Measurements from ENCODE around the gene STEAP4. TPM values are rescaled to one million over a fixed set of nuclear protein-coding genes. Genes with fewer than 3 reads are reported as not detected.

The STEAP4 gene
- total RNA-seq, 1 experiment from 2014 or later, result 0.10 TPM

DNA sequence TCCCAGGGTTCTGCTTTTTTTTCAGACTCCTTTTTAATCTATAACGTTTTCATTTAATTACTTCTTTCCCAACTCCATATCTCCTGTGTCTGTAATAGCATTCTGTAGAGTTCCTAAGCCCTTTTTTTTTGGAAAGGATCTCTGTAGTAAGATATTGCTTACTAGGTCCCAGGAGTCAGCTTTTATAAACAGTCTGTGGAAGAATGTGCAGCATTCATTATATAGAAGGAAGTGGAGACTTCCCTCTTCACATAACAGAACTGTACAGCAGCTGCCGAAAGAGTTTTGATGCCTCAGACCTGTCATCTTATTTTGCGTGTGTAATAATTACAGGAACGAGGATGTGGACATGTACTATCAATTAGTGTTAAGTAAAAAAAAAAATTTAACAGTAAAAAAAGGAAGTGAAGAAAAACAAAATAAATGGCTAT lies 7.4 kb upstream of the STEAP4 start:
- no peak for DNase-seq (ENCODE audit: extremely low read depth, low read depth)

DNA sequence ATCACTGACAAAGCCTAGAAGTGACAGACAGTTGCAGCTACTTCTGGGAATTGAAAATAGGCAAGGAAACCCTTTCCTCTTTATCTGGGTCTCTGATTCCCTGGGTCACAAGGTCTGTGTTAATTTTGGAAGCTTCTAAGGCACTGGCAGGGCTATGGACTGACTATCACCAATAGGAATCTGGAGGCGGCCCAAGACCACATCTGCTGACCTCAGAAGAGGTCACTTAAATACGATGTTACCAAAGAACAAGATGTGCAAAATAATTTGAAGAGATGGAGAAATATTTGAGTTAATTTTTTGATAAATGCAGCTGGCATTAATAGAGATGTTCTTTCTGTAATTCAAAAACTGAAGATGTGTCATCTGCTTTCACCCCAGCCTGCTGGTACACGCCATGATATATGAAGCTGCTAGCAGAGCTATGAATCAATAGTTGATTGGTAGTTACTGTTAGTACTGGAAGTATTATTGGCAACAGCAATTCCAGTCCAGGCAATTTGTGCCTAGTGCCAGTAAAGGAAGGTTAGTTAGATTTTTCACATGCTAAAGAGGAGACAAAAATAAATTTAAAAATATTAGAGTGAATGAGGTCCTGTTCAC lies 5.5 kb upstream of the STEAP4 start:
- DNase-seq (ENCODE audit: extremely low read depth, low read depth), result no peak

DNA sequence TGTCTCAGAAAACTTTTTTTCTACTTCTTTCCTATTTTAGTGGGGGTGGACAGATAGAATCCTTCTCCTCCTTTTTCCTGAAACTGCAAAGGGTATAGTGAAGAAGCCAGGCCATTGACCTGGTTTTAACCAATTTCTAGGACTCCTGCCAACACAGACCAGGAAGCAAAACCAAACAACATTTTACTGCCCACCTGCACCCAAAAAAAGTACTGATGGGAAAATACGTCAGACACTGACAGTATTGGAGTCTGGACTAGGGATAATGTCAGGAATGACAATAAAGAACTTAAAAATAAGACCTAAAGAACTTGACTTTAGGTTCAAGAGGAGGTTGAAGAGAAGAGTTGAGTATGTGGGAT lies 5.0 kb upstream of the STEAP4 start:
- DNase-seq (ENCODE audit: extremely low read depth, low read depth), result no peak

DNA sequence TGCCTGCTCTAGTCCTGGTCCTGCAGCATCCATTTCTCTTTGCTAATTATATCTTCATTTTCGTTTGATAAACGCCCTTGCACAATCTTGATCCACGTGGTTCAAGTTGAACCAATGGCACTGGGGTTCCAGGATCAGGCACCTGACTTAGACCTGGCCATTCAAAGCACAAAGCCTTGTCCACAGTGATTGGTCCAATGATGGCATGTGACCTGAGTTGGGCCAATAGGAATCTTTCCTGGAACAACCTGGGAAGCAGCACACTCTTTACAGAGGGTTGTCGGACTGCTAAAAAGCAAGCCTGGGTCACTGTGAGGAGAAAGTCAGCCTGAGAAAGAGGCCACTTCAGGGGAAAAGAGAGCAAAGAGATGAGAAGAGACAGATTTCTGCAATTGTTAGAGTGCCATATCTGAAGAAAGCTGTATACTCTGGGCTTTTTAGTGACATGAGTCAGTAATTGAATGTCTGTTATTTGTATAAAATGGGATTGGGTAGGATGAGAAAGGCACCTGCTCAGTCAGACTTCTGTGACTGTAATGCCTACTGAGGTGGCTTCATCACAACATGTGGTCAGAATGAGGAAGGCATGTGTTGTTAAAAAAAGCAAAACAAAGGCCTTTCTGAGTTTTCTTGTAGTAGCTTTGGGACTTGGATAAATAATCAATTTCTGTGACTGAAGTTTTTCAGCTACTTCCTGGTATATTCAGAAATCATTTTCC lies 4.4 kb upstream of the STEAP4 start:
- DNase-seq (ENCODE audit: extremely low read depth, low read depth), result no peak

DNA sequence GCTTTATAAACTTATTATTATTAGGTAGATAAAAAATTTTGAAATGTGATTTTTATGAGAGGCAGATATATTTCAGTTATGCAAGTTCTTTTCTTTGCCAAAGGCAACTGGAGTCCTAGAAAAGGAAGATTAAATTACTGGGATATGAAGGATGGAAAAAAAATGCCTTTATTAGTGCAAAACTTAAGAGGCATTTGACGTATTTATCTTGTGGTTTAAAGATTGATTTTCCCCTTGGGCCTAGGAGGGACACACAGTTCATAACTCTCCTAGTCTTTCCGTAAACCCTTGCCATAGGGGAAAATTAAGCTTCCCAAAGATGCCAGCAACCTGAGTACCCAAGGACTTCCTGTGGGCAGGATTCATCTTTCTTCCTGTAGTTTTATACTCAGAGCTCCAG lies 3.1 kb upstream of the STEAP4 start:
- DNase-seq (ENCODE audit: extremely low read depth, low read depth), result no peak

DNA sequence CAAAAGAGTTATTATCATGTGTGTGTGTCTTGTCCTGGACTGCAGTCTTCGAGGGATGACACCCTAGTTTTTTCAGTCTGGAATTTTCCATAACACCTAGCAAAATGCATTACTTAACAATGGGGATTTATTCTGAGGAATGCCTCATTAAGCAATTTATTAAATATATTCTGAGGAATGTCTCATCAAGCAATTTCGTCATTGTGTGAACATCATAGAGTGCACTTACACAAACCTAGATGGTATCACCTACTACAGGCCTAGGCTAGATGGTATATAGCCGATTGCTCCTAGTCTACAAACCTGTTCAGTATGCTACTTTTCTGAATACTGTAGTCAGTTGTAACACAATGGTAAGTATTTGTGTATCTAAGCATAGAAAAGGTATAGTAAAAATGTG lies 1.1 kb upstream of the STEAP4 start:
- no peak for DNase-seq (ENCODE audit: extremely low read depth, low read depth)

DNA sequence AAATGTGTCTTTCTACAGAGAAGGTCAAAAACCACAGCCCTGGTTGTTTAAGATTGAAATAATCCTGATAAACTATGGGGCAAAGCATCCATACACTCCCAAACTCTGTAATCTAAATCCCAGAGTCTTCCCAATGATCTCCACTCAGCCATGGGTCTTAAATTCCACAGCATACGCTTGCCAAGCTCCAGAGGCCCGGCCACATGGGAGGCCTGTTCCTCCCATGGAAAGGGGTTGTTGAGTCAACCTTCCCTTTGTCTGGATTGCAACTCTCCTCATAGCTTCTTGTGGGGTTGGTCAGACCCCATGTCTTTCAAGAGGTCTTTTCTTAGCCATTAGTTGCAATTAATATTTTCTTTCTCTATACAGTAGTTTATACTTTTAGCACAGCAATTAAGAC lies 718 bp upstream of the STEAP4 start:
- DNase-seq (ENCODE audit: extremely low read depth, low read depth), result no peak

DNA sequence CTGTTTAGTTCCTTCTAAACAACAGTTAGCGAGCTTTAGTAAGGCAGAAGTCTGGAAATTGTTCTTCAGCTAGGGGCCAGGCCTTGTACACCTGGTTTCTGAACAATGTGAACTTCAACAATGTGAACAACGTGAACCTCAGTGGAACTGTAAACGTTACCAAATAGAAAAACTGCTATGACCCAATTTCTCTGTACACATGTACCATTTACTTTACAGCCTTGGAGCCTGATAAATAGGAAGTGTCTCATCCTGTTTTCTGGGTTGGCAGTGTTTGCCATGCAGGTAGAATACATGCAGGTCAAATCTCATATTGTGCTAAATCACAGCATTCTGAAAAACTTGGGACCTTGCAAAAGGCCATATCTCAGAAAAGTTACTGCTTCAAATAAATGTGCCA lies 1.6 kb downstream of the STEAP4 start:
- DNase-seq (ENCODE audit: extremely low read depth, low read depth), result no peak

DNA sequence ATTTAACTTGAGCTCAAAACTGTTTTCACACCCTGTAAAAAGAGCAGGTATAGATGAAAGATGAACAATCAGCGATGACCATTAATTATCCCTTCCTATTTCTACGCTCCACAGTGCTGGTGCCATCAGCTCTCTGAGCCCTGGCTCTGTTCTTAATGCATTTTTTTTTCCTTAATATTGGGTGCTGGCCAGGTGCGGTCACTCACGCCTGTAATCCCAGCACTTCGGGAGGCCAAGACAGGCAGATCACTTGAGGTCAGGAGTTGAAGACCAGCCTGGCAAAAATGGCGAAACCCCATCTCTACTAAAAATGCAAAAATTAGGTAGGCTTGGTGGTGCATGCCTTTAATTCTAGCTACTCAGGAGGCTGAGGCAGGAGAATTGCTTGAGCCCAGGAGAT lies 4.2 kb downstream of the STEAP4 start:
- no peak for DNase-seq (ENCODE audit: extremely low read depth, low read depth)

DNA sequence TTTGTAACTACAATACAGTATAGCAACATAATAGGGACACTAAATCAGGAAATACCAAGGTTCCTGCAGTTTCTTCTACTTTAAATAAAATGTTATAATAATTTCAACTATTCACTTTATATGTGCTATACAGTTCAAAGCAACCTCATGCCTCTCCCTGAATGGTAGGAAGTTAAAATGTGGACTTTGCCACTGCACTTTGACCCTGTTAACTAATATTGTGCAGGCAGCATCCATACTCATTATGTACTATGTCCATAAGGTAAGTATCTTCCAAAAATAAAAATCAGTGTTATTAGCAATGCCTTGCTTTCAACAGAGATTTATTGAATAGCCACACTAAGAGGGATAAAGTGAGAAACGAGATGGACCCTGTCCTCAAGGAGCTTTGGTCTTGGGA lies 4.8 kb downstream of the STEAP4 start:
- DNase-seq (ENCODE audit: extremely low read depth, low read depth), result no peak

DNA sequence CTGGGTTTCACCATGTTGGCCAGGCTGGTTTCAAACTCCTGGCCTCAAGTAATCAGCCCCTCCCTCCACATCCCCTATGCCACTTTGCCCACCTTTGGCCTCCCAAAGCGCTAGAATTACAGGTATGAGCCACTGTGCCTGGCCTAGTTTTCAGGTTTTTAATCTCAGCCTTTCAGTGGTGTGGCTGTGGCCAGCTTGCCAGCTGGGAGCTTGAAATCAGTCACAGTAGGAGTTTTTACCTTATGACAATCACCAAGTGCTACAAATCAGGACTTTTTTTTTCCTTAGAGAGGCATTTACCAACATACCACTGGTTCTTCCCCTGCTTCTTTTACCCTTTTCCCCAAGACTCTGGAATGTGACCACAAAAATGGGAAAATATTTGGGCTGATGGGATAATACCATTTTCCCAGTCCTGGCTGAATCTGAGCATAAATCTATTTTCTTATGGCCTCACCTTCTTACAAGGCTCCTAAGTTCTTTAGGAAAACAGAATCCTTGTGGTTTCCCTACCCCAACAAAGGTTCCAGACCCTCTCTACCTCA lies 6.2 kb downstream of the STEAP4 start:
- no peak for DNase-seq (ENCODE audit: extremely low read depth, low read depth)

DNA sequence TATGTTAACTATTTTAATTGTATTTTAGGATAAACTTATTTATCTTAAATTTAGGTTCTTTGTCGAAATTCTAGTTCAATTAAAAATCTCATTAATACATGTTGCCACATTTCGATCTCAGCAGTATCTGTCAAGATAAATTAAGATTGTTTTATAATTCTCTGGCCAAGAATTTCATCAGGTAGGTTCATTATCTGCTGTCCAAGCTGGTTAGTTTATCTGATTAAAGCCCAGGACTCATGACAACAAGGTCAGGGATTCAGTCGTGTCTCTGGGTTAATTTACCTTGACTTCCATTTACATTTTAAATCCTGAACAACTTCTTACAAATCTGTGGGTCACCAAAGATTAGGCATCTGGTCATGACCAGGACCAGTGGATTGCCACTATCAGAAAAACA lies 7.6 kb downstream of the STEAP4 start:
- no peak for DNase-seq (ENCODE audit: extremely low read depth, low read depth)

DNA sequence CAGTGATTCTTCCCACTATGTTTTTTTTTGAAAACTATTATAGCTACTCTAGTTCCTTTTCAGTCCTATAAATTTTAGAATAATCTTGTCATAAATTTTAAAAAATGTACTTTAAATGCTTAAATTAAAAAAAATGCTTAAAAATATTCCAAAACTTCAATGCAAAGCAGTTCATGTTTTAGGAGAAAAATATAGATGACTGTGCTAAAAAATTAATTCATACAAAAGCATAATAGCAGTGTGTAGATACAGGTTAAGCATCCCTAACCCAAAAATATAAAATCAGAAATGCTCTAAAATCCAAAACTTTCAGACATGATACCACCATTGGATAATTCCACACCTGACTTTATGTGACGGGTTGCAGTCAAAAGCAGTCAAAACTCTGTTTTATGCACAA lies 12.8 kb downstream of the STEAP4 start:
- DNase-seq (ENCODE audit: extremely low read depth, low read depth), result no peak

DNA sequence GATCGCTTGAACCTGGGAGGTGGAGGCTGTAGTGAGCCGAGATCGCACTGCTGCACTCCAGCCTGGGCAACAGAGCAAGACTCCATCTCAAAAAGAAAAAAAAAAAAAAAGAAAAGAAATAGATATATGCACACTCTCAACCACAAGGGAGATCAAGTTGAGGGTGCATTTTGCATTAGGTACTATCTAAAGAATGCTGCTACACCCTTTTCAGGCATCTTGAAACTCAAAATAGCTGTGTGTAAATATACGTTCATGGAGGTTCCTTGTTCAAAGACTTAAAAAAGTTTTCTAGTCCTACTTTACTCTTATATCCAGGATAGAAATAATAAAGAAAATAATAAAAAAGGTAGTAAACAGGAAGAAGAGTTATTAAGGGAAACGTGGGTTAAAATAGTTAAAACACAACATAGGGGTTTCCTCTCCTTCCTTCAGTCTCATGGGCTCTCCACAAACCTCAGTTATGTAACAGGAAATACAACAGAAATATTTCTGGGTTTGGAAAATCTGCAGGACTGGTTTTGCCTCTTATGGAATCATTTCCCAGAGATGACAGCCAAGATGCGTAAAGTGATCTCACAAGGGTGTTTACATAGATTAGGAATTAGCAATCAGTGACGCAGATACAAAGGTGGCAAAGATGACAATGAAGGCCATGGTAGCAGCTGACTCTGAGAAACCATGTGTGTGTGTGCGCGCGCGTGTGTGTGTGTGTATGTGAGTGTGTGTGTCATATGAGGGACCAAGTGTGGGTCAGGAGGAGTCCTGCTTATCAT lies 15.1 kb downstream of the STEAP4 start:
- peak; percentile 13 for DNase-seq (ENCODE audit: extremely low read depth, low read depth)

DNA sequence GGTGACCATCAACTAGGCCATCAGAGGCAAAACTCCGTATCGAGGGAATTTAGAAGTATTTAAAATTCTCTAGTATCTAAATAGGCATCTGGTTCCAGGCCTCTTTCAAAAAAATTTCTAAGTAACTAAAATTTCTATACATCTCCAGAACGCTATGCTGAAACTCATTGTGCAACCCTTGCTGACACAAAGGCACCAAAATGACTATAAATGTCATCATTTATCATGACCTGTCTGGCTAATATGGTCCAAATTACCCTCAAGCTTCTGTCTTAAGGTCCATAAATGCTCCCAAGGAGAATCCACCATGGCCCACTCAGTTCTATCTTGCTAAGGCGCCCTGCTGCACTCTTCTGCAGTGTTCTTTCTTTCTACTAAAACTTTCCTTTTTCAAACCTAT lies 16.2 kb downstream of the STEAP4 start:
- no peak for DNase-seq (ENCODE audit: extremely low read depth, low read depth)

DNA sequence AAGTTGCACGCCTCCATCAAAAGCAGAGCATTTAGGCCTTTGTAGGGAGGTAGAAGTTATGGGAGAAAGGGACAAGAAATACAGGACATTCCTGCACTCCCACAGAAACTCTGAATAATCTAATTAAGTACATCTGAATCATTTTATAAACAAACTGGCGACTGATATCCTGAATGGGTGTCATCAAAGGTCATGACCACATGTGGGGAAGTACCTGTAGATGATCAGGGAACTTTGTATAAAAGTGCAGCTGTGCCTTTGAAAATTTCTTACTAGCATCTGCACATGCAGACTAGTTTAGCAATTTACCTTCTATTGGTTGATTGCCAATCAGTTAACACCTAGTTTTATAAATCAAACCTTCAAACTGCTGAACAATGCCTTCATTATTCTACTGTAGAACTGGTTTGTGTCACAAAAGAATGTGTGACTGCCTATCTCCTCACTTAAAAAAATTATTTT lies 17.1 kb downstream of the STEAP4 start:
- DNase-seq (ENCODE audit: extremely low read depth, low read depth), result no peak

DNA sequence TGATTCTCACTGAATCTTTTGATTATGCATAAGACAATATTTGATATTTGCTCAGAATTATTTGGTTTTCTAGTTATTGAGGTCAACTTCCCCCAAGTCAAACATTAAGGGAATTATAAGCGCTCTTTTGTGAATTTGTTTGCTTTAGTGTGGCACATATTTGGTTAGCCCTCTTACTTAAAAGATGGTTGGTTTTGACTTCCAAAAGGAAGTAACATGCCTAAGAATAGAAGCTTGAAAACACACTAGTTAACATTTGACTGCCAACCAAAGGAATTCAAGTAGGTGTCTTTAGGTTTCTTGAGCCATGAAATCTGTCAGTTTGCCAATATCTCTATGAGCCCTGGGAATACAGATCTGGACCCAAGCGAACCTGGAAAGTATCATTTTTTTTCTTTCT lies 24.9 kb downstream of the STEAP4 start:
- DNase-seq (ENCODE audit: extremely low read depth, low read depth), result no peak

DNA sequence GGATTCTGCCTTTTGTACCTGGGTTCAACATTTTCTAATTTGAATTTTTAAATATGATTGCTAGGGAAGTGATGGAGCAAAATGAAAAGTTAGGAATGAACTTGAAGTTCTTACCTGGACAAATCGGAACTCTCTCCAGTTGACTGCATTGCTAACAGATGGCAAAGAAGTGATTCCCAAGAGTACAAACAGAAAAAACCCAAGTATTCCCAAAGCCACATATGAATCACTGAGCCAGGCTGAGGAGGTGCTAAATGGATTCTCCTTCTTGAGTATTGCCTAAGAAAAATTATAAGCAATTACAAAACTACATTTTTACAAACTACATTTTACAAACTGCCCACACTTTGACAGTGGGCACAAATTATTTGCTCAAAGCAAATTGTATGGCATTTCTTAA lies 25.9 kb downstream of the STEAP4 start:
- no peak for DNase-seq (ENCODE audit: extremely low read depth, low read depth)

DNA sequence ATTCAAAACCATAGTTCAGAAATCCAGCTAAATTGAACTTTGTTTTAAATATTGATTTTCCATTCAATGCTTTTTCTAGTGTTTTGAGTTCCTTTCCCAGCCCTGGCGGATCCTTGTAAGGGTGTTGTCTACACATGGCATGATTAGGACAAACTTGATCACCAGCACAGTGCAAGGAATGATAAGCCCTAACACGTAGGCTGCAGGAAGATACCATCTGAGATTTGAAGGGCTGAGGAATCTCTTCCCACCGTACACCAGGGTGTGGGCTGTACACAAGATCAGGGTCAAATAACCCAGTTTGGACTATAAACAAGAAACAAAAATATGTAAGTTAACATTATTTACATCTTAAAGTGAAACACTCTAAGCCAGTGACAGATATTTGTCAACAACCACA lies 27.4 kb downstream of the STEAP4 start:
- no peak for DNase-seq (ENCODE audit: extremely low read depth, low read depth)

DNA sequence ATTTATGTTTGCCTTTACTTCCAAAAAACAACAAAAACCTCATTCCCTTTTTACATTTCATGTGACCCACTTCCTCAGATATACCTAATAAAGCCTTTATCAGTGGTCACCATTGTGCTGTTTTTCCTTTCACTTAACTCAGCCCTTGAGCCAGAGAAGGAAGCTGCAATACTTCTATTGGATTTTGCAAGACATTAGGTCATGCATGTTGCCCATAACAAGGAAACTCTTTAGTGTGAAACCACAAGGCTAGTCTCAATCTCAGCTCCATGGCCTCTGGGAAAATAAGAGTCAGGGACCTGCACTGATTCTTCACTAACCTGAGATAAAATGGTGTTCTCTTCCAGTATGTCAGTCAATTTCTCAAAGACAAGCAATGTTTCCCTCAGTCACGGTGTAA lies 27.8 kb downstream of the STEAP4 start:
- no peak for DNase-seq (ENCODE audit: extremely low read depth, low read depth)

DNA sequence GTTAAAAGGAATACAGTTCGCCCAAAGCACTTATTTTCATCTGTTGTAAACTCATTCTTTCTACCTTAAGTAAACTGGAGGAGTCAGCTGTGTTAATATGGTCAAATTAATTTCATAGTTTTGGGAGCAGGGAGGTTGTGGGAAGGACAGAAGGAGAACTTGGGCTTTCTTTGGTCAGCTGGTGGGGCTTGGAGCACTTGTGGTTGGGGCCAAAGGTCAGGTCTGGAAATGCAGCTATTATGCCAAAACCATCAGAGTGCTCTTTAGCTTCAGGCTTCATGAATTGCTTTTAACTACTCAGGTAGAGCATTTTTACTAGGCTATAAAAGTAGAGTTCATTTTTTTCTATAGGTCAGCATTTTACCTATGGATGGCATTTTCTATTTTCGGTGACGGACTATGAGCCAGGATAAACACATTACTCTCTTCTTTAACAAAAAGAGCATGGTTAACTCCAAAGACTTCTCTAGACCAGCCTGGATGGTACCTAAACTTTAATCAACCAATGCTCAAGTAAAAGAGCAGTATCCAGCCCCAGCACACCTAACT lies 30.0 kb downstream of the STEAP4 start:
- no peak for DNase-seq (ENCODE audit: extremely low read depth, low read depth)

Measured in NCI-H460 (cell line).